HFFc6 (cell line): ENCODE measurements around the gene THPO. TPM values are rescaled to one million over a fixed set of nuclear protein-coding genes. Genes with fewer than 3 reads are reported as not detected.
A peak's percentile ranks its signal among the peaks of the same experiment; 100 is the strongest.

ENCODE experiments used
- DNase-seq: peaks from one replicate; pipeline ENCODE4 v3.0.0-alpha.2; 2018
- H3K27ac Mint-ChIP-seq: 2 replicates; pipeline ENCODE4 v1.8.0; 2020; ENCODE audit warnings: mild to moderate bottlenecking, mixed read lengths
- H3K27me3 Mint-ChIP-seq: 2 replicates; pipeline ENCODE4 v1.8.0; 2021; ENCODE audit warnings: mild to moderate bottlenecking, moderate library complexity, mixed read lengths; ENCODE audit not compliant: insufficient read depth
- H3K36me3 Mint-ChIP-seq: 2 replicates; pipeline ENCODE4 v1.8.0; 2021; ENCODE audit warnings: low read depth, mixed read lengths
- H3K4me1 Mint-ChIP-seq: 2 replicates; pipeline ENCODE4 v1.8.0; 2020; ENCODE audit warnings: low read depth, mixed read lengths
- H3K4me3 Mint-ChIP-seq: 2 replicates; pipeline ENCODE4 v1.8.0; 2020; ENCODE audit warnings: mild to moderate bottlenecking, moderate library complexity, mixed read lengths
- H3K9me3 Mint-ChIP-seq: 2 replicates; pipeline ENCODE4 v1.8.0; 2020; ENCODE audit warnings: mild to moderate bottlenecking, mixed read lengths
- CTCF ChIP-seq: fragments of 200-600 bp; sonication (generic); IDR thresholded peaks from 2 replicates; pipeline ENCODE4 v1.5.0; 2021; ENCODE audit warnings: antibody characterized with exemption, mild to moderate bottlenecking
- long read RNA-seq: library from polyadenylated mRNA; unstranded; transcript quantifications from one replicate; pipeline ENCODE4 v2.0.0, GENCODE V29; 2019
- total RNA-seq, 6 experiments: library from RNA; stranded (reverse); fragmentation: NEBNext Ultra II Directional; extraction: Animal tissue kit (Norgen Biotek cat#: 25700); gene quantifications; 2 replicates in 1 of 6; 3 replicates in 5 of 6; pipeline ENCODE4 v1.2.3, GENCODE V29; 2021

Gene THPO
- total RNA-seq = not detected
- long read RNA-seq = 0 reads

- no peak within 1 kb of the TSS for H3K4me3 Mint-ChIP-seq
- peaks cover 14% of the 10 kb centered on the region for H3K4me1 Mint-ChIP-seq
- no peak within 1 kb of the TSS for H3K27ac Mint-ChIP-seq
- H3K27me3 Mint-ChIP-seq = peaks cover 45% of the 10 kb centered on the region
- no peaks in the 10 kb centered on the region for H3K36me3 Mint-ChIP-seq
- DNase-seq = no peak
- no peaks in the 10 kb centered on the region for H3K9me3 Mint-ChIP-seq
- TF ChIP-seq CTCF = no peak
These were observed at the start of gene THPO for GRCh38 chr3:184377882-184378445. TSS of gene THPO (minus strand) at chr3:184378207. CDS start at chr3:184376259, 1,948 bp downstream.

GRCh38 chr3:184426691-184427141, 48.7 kb upstream of the THPO start:
- Mint-ChIP-seq H3K4me1 (peaks cover 11% of the 10 kb centered on the region), H3K27me3 (peaks cover 18% of the 10 kb centered on the region), H3K27ac (no peak overlapping the region), H3K36me3 (no peaks in the 10 kb centered on the region), H3K4me3 (no peak overlapping the region), H3K9me3 (peaks cover 5% of the 10 kb centered on the region)
- no peak for DNase-seq
- TF ChIP-seq CTCF = no peak

GRCh38 chr3:184423561-184423960, 45.6 kb upstream of the THPO start:
- no peaks in the 10 kb centered on the region for H3K36me3 Mint-ChIP-seq

GRCh38 chr3:184419171-184419570, 41.2 kb upstream of the THPO start:
- Mint-ChIP-seq H3K36me3 (no peaks in the 10 kb centered on the region), H3K9me3 (peaks cover 5% of the 10 kb centered on the region), H3K27me3 (peaks cover 9% of the 10 kb centered on the region), H3K4me1 (0 out of 2 replicates have a peak, but pooled peaks cover 6% of the 10 kb centered on the region), H3K4me3 (no peak overlapping the region), H3K27ac (no peak overlapping the region)
- no peak for DNase-seq
- TF ChIP-seq CTCF = no peak

More at GRCh38 chr3:184423561-184423960, 45.6 kb upstream of the THPO start:
- Mint-ChIP-seq H3K4me3 (no peak overlapping the region), H3K27me3 (peaks cover 17% of the 10 kb centered on the region), H3K4me1 (0 out of 2 replicates have a peak, but pooled peaks cover 6% of the 10 kb centered on the region), H3K9me3 (peaks cover 5% of the 10 kb centered on the region), H3K27ac (no peak overlapping the region)
- TF ChIP-seq CTCF = no peak
- no peak for DNase-seq

- Mint-ChIP-seq H3K9me3 (peaks cover 3% of the 10 kb centered on the region), H3K4me1 (no peaks in the 10 kb centered on the region), H3K27me3 (peaks cover 11% of the 10 kb centered on the region), H3K36me3 (no peaks in the 10 kb centered on the region), H3K4me3 (no peak overlapping the region), H3K27ac (no peak overlapping the region)
- DNase-seq = peak; percentile 32
- peak; percentile 97 for TF ChIP-seq CTCF
These were observed 39.8 kb upstream of the THPO start for GRCh38 chr3:184417619-184418327.
